ENCODE data around the gene CTNNA1.

Gene CTNNA1

GRCh38 chr5:138873466-138874221 is 120.4 kb downstream of the CTNNA1 start:
- Histone ChIP-seq H3K4me3 (no peak overlapping the region), H3K27ac (no peak overlapping the region)
- DNase-seq (ENCODE audit: low spot score), result no peak
- TF ChIP-seq CTCF (IDR thresholded peaks at IDR 0.05), result no peak

DNA sequence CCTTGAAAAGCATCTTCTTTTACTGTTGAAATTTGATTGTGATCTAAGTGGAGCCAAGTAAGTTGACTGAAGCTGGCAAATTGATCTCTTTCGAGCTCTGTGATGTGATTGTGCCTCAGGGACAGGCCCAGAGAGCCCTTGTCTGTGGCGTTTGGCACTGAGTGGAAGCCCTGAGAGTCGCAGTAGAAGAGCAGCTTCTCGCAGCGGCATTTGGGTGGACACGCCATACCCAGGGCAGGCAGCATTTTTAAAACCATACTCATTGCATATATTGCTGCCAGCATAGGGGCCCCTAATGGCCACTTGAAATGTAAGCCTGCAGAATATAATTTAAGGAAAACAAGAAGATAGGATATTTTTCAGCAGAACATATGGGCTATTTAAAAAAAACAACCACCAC is 121.0 kb downstream of the CTNNA1 start:
- Histone ChIP-seq H3K27ac (no peak overlapping the region), H3K4me3 (no peak overlapping the region)
- no peak for DNase-seq (ENCODE audit: low spot score)
- no peak for TF ChIP-seq CTCF (IDR thresholded peaks at IDR 0.05)

- no peak for DNase-seq (ENCODE audit: low spot score)
- Histone ChIP-seq H3K4me3 (no peak within 1 kb of the TSS), H3K27ac (no peak within 1 kb of the TSS)
- no peak for TF ChIP-seq CTCF (IDR thresholded peaks at IDR 0.05)
Measured at GRCh38 chr5:138874771-138875551, 121.7 kb downstream of the CTNNA1 start, which contains the start of gene LRRTM2. LRRTM2 (minus strand) TSS chr5:138875335; CDS start chr5:138874911, 424 bp downstream.

- Histone ChIP-seq H3K27ac (no peak overlapping the region), H3K4me3 (no peak overlapping the region)
- DNase-seq (ENCODE audit: low spot score), result no peak
- no peak for TF ChIP-seq CTCF (IDR thresholded peaks at IDR 0.05)
Measured at GRCh38 chr5:138875552-138875875, 122.3 kb downstream of the CTNNA1 start.

DNA sequence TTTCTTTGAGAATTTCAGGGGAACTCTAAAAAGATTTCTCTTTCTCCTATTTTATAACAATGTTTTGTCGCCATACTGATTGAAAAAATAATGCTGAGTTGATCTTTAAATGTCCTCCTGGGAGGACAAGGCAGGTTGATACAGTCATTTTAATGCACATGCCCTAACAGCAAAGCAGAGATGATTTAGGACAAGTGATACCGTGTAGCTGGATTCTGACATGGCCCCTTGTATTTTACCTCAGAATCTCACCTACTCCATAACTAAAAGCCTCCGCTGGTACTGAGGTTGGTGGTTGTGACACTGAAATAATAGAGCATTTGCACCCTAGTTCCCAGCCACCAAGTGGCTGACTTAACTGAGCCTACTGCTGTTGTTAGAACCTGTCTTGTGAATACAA is 122.7 kb downstream of the CTNNA1 start:
- no peak for DNase-seq (ENCODE audit: low spot score)
- no peak for TF ChIP-seq CTCF (IDR thresholded peaks at IDR 0.05)
- H3K27ac ChIP-seq, result no peak overlapping the region
- H3K4me3 ChIP-seq, result no peak overlapping the region

- no peak overlapping the region for H3K4me3 ChIP-seq
- H3K27ac ChIP-seq, result no peak overlapping the region
- no peak for TF ChIP-seq CTCF (IDR thresholded peaks at IDR 0.05)
- DNase-seq (ENCODE audit: low spot score), result no peak
Measured at GRCh38 chr5:138876811-138877210, 123.6 kb downstream of the CTNNA1 start.
